ENCODE results near the gene P4HA1.
"Not testable (repeated sequence)": the region's sequence is repeated elsewhere in the genome, so short reads cannot be mapped to it uniquely, and the experiment has no call there.

- TF ChIP-seq CTCF (IDR thresholded peaks at IDR 0.05; ENCODE audit: poor library complexity, severe bottlenecking); EZH2 (IDR thresholded peaks at IDR 0.05; ENCODE audit: borderline replicate concordance, insufficient read depth, low read length, poor library complexity, severe bottlenecking); POLR2AphosphoS5 (IDR thresholded peaks at IDR 0.05); EP300 (conservative IDR thresholded peaks at IDR 0.05; ENCODE audit: poor library complexity, severe bottlenecking); REST (IDR thresholded peaks at IDR 0.05; ENCODE audit: borderline replicate concordance); RAD21 (conservative IDR thresholded peaks at IDR 0.05); SMC3 (conservative IDR thresholded peaks at IDR 0.05; ENCODE audit: poor library complexity): not testable (repeated sequence)
Observed at GRCh38 chr10:72984618-72985017, 112.0 kb downstream of the P4HA1 start.
